Smooth muscle cell (in vitro differentiated cells): ENCODE measurements around the gene CCDC183. TPM values are rescaled to one million over a fixed set of nuclear protein-coding genes. Genes with fewer than 3 reads are reported as not detected.
A peak's percentile ranks its signal among the peaks of the same experiment; 100 is the strongest.

Source experiments
- DNase-seq: peaks from one replicate; lab custom pipeline; 2025; ENCODE audit not compliant: unreplicated experiment; lab: John Stamatoyannopoulos, UW
- H2AFZ ChIP-seq: fragments of 200-600 bp; sonication (generic); 2 replicates; pipeline ENCODE4 v1.6.0; 2016; ENCODE audit warnings: antibody characterized with exemption, low read depth, mild to moderate bottlenecking
- H3F3A ChIP-seq: fragments of 200-600 bp; sonication (generic); 2 replicates; pipeline ENCODE4 v1.6.0; 2017; ENCODE audit warnings: antibody characterized with exemption, low read depth
- H3K27ac ChIP-seq: fragments of 200-600 bp; sonication (generic); 2 replicates; pipeline ENCODE4 v1.5.1; 2016; ENCODE audit warnings: low read depth, mild to moderate bottlenecking
- H3K27me3 ChIP-seq: fragments of 200-600 bp; sonication (generic); 2 replicates; pipeline ENCODE4 v1.6.1; 2016; ENCODE audit warnings: low read depth, mild to moderate bottlenecking
- H3K36me3 ChIP-seq: fragments of 200-600 bp; sonication (generic); 2 replicates; pipeline ENCODE4 v1.5.1; 2016; ENCODE audit warnings: low read depth
- H3K4me1 ChIP-seq: fragments of 200-600 bp; sonication (generic); 2 replicates; pipeline ENCODE4 v1.5.1; 2016; ENCODE audit warnings: low read depth
- H3K4me2 ChIP-seq: fragments of 200-600 bp; sonication (generic); 2 replicates; pipeline ENCODE4 v1.6.0; 2016; ENCODE audit warnings: mild to moderate bottlenecking
- H3K4me3 ChIP-seq: fragments of 200-600 bp; sonication (generic); 2 replicates; pipeline ENCODE4 v1.5.1; 2016; ENCODE audit warnings: mild to moderate bottlenecking
- H3K79me2 ChIP-seq: fragments of 200-600 bp; sonication (generic); 2 replicates; pipeline ENCODE4 v1.6.0; 2016; ENCODE audit warnings: low read depth, mild to moderate bottlenecking
- H3K9ac ChIP-seq: fragments of 200-600 bp; sonication (generic); 2 replicates; pipeline ENCODE4 v1.6.0; 2016; ENCODE audit warnings: low read depth
- H3K9me3 ChIP-seq: fragments of 200-600 bp; sonication (generic); replicated peaks from 2 replicates; pipeline ENCODE4 v1.5.1; 2016; ENCODE audit warnings: low read depth
- H4K20me1 ChIP-seq: fragments of 200-600 bp; sonication (generic); 2 replicates; pipeline ENCODE4 v1.6.0; 2016; ENCODE audit warnings: low read depth
- WGBS: methylation state at CpG from one replicate; pipeline ENCODE4 v1.1.7; 2016; ENCODE audit warnings: low lambda C conversion rate; 5-methylcytosine and 5-hydroxymethylcytosine counted together
- polyA plus RNA-seq: library from polyadenylated mRNA; unstranded; fragments of >200 nt; fragmentation: Nextera tagmentation; extraction: Ambion mirVana; gene quantifications from 2 replicates; pipeline ENCODE4 v1.2.1, GENCODE V29; 2016
- total RNA-seq: library from RNA; depleted of rRNA; stranded (reverse); fragments of >200 nt; gene quantifications from 2 replicates; pipeline ENCODE4 v1.2.3, GENCODE V29; 2014
- TF ChIP-seq, protein P1 (sequence below): fragments of 200-600 bp; sonication (generic); IDR thresholded peaks from 2 replicates; pipeline ENCODE4 v1.5.1; 2017; ENCODE audit warnings: borderline replicate concordance, mild to moderate bottlenecking, antibody characterized with exemption; ENCODE audit not compliant: insufficient read depth, poor library complexity, severe bottlenecking

CCDC183 gene
- total and polyA plus RNA-seq, 2 experiments from 2014 or later: 2.0 to 3.7 TPM

DNA sequence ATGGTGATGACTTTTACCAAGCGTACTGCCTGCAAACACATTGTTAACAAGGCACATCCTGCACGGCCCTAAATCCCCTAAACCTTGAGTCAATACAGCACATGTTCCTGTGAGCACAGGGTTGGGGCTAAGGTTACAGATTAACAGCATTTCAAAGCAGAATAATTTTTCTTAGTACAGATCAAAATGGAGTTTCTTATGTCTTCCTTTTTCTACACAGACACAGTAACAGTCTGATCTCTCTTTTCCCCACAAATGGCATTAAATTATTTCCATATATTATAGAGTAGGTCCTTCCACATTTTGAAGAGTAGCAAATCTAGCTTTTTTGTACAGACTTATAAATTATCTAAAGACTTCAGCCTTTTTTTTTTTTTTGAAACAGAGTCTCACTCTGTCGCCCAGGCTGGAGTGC lies 6.6 kb upstream of the CCDC183 start:
- WGBS: 23% methylated on average over 3 of the region's 3 CpGs
- DNase-seq: no peak
- H3K9me3 ChIP-seq: no peaks in the 10 kb centered on the region
- H3K4me1 ChIP-seq: peaks cover 28% of the 10 kb centered on the region
- H3K4me2 ChIP-seq: peak overlapping the region; percentile 72
- no peaks in the 10 kb centered on the region for H3K27me3 ChIP-seq
- no peak overlapping the region for H3K9ac ChIP-seq
- H4K20me1 ChIP-seq: peaks cover 12% of the 10 kb centered on the region
- H3K27ac ChIP-seq: peak overlapping the region; percentile 38
- peaks cover 13% of the 10 kb centered on the region for H3F3A ChIP-seq
- no peak overlapping the region for H2AFZ ChIP-seq
- H3K36me3 ChIP-seq: no peaks in the 10 kb centered on the region
- H3K4me3 ChIP-seq: no peak overlapping the region
- H3K79me2 ChIP-seq: peaks cover 15% of the 10 kb centered on the region
- TF ChIP-seq, protein P1, sequence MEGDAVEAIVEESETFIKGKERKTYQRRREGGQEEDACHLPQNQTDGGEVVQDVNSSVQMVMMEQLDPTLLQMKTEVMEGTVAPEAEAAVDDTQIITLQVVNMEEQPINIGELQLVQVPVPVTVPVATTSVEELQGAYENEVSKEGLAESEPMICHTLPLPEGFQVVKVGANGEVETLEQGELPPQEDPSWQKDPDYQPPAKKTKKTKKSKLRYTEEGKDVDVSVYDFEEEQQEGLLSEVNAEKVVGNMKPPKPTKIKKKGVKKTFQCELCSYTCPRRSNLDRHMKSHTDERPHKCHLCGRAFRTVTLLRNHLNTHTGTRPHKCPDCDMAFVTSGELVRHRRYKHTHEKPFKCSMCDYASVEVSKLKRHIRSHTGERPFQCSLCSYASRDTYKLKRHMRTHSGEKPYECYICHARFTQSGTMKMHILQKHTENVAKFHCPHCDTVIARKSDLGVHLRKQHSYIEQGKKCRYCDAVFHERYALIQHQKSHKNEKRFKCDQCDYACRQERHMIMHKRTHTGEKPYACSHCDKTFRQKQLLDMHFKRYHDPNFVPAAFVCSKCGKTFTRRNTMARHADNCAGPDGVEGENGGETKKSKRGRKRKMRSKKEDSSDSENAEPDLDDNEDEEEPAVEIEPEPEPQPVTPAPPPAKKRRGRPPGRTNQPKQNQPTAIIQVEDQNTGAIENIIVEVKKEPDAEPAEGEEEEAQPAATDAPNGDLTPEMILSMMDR: no peak

DNA sequence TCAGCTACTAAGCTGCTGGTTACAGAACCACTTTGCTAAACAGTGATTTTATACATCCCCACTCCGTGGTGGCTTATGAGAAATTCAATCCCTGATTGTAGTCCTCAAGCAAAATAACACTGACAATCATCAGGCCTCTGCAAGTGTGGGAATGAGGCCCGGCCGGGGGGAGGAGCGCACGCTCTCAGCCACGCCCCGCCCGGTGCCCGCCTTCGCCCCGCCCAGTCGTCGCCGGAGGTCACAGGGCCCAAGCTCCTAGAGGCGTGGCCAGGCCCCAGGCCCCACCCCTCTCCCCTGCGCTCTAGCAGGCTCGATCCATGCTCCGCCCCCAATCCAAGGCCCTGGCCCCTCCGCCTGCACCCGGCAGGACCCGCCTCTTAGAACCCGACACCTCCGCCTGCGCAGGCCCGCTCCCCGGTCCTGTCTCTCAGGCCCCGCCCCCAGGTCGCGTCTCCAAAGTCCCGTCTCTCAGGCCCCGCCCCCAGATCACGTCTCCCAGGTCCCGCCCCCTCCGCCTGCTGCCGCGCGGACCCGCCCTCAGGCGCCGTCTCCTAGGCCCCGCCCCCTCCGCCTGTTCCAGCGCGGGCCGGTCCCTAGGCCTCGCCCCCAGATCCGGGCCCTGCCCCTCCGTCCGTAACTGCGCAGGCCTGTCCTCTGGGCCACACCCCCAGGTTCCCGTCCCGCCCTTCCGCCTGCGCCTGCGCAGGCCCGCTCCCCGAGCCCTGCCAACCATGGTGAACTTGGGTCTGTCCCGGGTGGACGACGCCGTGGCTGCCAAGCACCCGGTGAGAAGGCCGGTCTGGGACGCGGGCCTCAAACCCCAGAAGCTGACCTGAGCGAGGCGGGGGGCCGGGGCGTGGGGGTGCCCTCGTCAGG lies 5.3 kb upstream of the CCDC183 start, which contains the start of gene TMEM141:
TMEM141 (plus strand) TSS at position 705 of the 876 bp plus-strand sequence; CDS start at position 732, 27 bp downstream.
- H3K4me2 ChIP-seq: peak within 1 kb of the TSS; percentile 95
- peaks cover 32% of the 10 kb centered on the region for H3K4me1 ChIP-seq
- H3K9me3 ChIP-seq: no peaks in the 10 kb centered on the region
- peaks cover 15% of the 10 kb centered on the region for H3F3A ChIP-seq
- TF ChIP-seq, protein P1: no peak
- H3K4me3 ChIP-seq: peak within 1 kb of the TSS; percentile 76
- no peaks in the 10 kb centered on the region for H3K27me3 ChIP-seq
- peaks cover 15% of the 10 kb centered on the region for H3K79me2 ChIP-seq
- H4K20me1 ChIP-seq: peaks cover 12% of the 10 kb centered on the region
- H2AFZ ChIP-seq: no peak within 1 kb of the TSS
- WGBS: 1% methylated on average over 30 of the region's 70 CpGs
- no peaks in the 10 kb centered on the region for H3K36me3 ChIP-seq
- peak; percentile 99 for DNase-seq
- peak within 1 kb of the TSS; percentile 87 for H3K27ac ChIP-seq
- H3K9ac ChIP-seq: peak within 1 kb of the TSS; percentile 78

DNA sequence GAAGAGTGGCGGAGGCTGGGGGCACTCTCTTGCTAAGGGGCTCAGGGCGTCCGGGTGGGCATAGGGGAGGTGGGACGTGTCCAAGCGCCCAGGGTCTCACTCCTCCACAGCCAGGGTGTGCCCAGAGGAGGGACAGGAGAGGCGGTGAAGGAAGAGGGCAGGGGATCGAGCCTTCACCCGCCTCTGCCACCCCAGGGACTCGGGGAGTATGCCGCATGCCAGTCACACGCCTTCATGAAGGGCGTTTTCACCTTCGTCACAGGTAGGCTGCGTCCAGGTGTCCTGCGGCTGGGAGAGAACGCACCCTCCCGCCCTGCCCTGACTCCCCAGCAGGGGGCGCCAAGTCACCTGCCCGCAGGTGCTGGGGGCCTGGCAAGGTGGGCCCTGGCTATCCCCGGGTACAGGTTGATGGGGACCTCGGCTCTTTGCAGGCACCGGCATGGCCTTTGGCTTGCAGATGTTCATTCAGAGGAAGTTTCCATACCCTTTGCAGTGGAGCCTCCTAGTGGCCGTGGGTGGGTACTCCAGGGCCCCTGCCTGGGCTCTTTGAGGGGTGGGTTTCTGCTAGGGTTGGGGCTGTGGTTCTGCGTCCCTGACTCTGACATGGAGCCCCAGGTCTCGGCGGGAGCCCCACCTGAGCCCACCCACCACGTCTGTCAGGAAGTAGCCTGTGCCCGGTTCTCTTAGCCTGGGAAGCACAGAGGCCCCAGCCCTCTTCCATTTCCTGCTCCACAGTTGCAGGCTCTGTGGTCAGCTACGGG lies 4.4 kb upstream of the CCDC183 start:
- Histone ChIP-seq H3K4me2 (peak overlapping the region; percentile 95), H3K27ac (peak overlapping the region; percentile 87), H2AFZ (no peak overlapping the region), H3K9me3 (no peaks in the 10 kb centered on the region), H3K9ac (peak overlapping the region; percentile 78), H3K4me1 (peaks cover 39% of the 10 kb centered on the region), H3K4me3 (peak overlapping the region; percentile 76), H3K36me3 (no peaks in the 10 kb centered on the region), H3K27me3 (no peaks in the 10 kb centered on the region), H3K79me2 (peaks cover 15% of the 10 kb centered on the region), H3F3A (peaks cover 15% of the 10 kb centered on the region), H4K20me1 (peaks cover 12% of the 10 kb centered on the region)
- no peak for DNase-seq
- 11% methylated on average over 28 of the region's 29 CpGs for WGBS
- TF ChIP-seq, protein P1: peak; percentile 100
